A549 (cell line): ENCODE data around the gene VPS35L. TPM values are rescaled to one million over a fixed set of nuclear protein-coding genes. Genes with fewer than 3 reads are reported as not detected.

Experiments
- ATAC-seq, 2 experiments: fragments of 200-7000 bp in 1 of 2; fragments of >200 bp in 1 of 2; cut with Nextera tagmentation in 1 of 2; cut with Tn5 transposase in 1 of 2; 3 replicates each; pipeline versions ENCODE4 v1.8.0 to v1.9.1; 2018 to 2020; ENCODE audit warnings: mild to moderate bottlenecking in 1 of 2, moderate library complexity in 1 of 2
- CTCF ChIA-PET: fragments of 300-600 bp; sonication (Branson Sonifier 250); formaldehyde crosslinking; extraction: SDS; loops from one replicate; lab custom pipeline; 2021; ENCODE audit warnings: antibody characterized with exemption, inconsistent platforms; lab: Yijun Ruan, JAX
- POLR2A ChIA-PET: fragments of 350-600 bp; formaldehyde crosslinking; extraction: SDS; loops from one replicate; lab custom pipeline; 2021; ENCODE audit warnings: antibody characterized with exemption, inconsistent platforms; lab: Yijun Ruan, JAX
- DNase-seq, 2 experiments: peaks; one replicate each; pipeline versions ENCODE4 v3.0.0 to v3.0.0-alpha.2; 2011 to 2016; ENCODE audit warnings: low read depth in 1 of 2, low spot score in 1 of 2
- FAIRE-seq: peaks from 2 replicates; lab custom pipeline; 2011; peaks lifted over from hg19 to GRCh38; lab: Jason Lieb, UNC
- H3K27ac ChIP-seq, 2 experiments: fragments of >200 bp; sonication (Bioruptor Twin); formaldehyde crosslinking; 3 replicates each; pipeline ENCODE4 v1.5.1; 2016 to 2017
- H3K4me1 ChIP-seq: fragments of >200 bp; sonication (Bioruptor Twin); formaldehyde crosslinking; 3 replicates; pipeline ENCODE4 v1.6.1; 2016
- H3K4me2 ChIP-seq: fragments of >200 bp; sonication (Bioruptor Twin); formaldehyde crosslinking; 3 replicates; pipeline ENCODE4 v1.6.1; 2016
- H3K4me3 ChIP-seq: fragments of >200 bp; sonication (Bioruptor Twin); formaldehyde crosslinking; 3 replicates; pipeline ENCODE4 v1.5.1; 2016
- H3K9me3 ChIP-seq: fragments of >200 bp; sonication (Bioruptor Twin); formaldehyde crosslinking; 3 replicates; pipeline ENCODE4 v1.6.1; 2016
- E2F6 ChIP-seq: IDR thresholded peaks from 2 replicates; pipeline ENCODE4 v1.6.1; 2012; ENCODE audit warnings: low read depth, borderline replicate concordance
- EHMT2 ChIP-seq: fragments of 200-600 bp; sonication (generic); IDR thresholded peaks from 2 replicates; pipeline ENCODE4 v1.6.1; 2016; ENCODE audit warnings: antibody characterized with exemption, low read depth, mild to moderate bottlenecking, moderate library complexity
- FOSB ChIP-seq: fragments of 250-450 bp; sonication (Bioruptor Pico); IDR thresholded peaks from 2 replicates; pipeline ENCODE4 v1.5.0; 2020; ENCODE audit warnings: mild to moderate bottlenecking, moderate library complexity
- JUN ChIP-seq, 2 experiments: fragments of >200 bp; sonication (Bioruptor Twin); formaldehyde crosslinking; IDR thresholded peaks; 2 replicates in 1 of 2; 3 replicates in 1 of 2; pipeline ENCODE4 v1.6.1; 2016 to 2017
- KDM1A ChIP-seq: fragments of 200-600 bp; sonication (generic); IDR thresholded peaks from 2 replicates; pipeline ENCODE4 v1.6.1; 2016; ENCODE audit warnings: low read depth, mild to moderate bottlenecking
- KDM5A ChIP-seq: fragments of 200-600 bp; sonication (generic); IDR thresholded peaks from 2 replicates; pipeline ENCODE4 v1.6.1; 2016; ENCODE audit warnings: antibody characterized with exemption, mild to moderate bottlenecking
- NPAS2 ChIP-seq: fragments of 250-450 bp; sonication (Bioruptor Pico); IDR thresholded peaks from 2 replicates; pipeline ENCODE4 v1.8.0; 2022; ENCODE audit warnings: mild to moderate bottlenecking, moderate library complexity, borderline replicate concordance
- PBX3 ChIP-seq: IDR thresholded peaks from 2 replicates; pipeline ENCODE4 v1.6.1; 2012
- PHF8 ChIP-seq: fragments of 200-600 bp; sonication (generic); IDR thresholded peaks from 2 replicates; pipeline ENCODE4 v1.6.1; 2016; ENCODE audit warnings: low read depth, mild to moderate bottlenecking, antibody characterized with exemption, moderate library complexity, borderline replicate concordance
- POLR2A ChIP-seq: IDR thresholded peaks from 2 replicates; pipeline ENCODE4 v1.6.1; 2012; ENCODE audit warnings: mild to moderate bottlenecking, low read length
- POLR2AphosphoS2 ChIP-seq: conservative IDR thresholded peaks from 2 replicates; pipeline ENCODE4 v1.6.1; 2012; ENCODE audit warnings: low read length, improper control_type of control experiment, inconsistent platforms
- RAD21 ChIP-seq, 2 experiments: fragments of >200 bp in 1 of 2; sonication (Bioruptor Twin) in 1 of 2; formaldehyde crosslinking in 1 of 2; IDR thresholded peaks in 1 of 2; conservative IDR thresholded peaks in 1 of 2; 2 replicates in 1 of 2; 3 replicates in 1 of 2; pipeline ENCODE4 v1.6.1; 2012 to 2018; ENCODE audit warnings: inconsistent platforms in 1 of 2
- RARB ChIP-seq: fragments of 250-450 bp; sonication (Bioruptor Pico); IDR thresholded peaks from 2 replicates; pipeline ENCODE4 v1.8.0; 2021; ENCODE audit warnings: mild to moderate bottlenecking, moderate library complexity
- SREBF2 ChIP-seq: fragments of 450-650 bp; IDR thresholded peaks from 2 replicates; pipeline ENCODE4 v1.6.1; 2014; ENCODE audit warnings: mild to moderate bottlenecking, moderate library complexity
- WGBS: methylation state at CpG from one replicate; pipeline ENCODE4 v1.1.6; 2017; ENCODE audit errors: missing lambda C conversion rate; 5-methylcytosine and 5-hydroxymethylcytosine counted together
- polyA plus RNA-seq, 4 experiments: library from polyadenylated mRNA; depleted of rRNA in 3 of 4; stranded (reverse); fragments of >200 nt; fragmentation: RNase III in 1 of 4; extraction: RNeasy Plus Mini Kit Qiagen cat#74134 plus additional on column Dnase treatment in 1 of 4; gene quantifications; 2 replicates in 3 of 4; 3 replicates in 1 of 4; pipeline ENCODE4 v1.2.3, GENCODE V29; 2011 to 2017
- TF ChIP-seq, protein P1 (sequence below): fragments of 150-350 bp; IDR thresholded peaks from 2 replicates; pipeline ENCODE4 v1.6.1; 2014; ENCODE audit warnings: low read depth, mild to moderate bottlenecking, low read length
- TF ChIP-seq, protein P2 (sequence below): IDR thresholded peaks from 2 replicates; pipeline ENCODE4 v1.6.1; 2012

The VPS35L gene
- polyA plus RNA-seq, 2 of the 4 experiments (the other 2 are of a cell fraction), result 38.4 to 47.7 TPM

GRCh38 chr16:19683453-19684236 is 128.1 kb downstream of the VPS35L start (continued):
- TF ChIP-seq PBX3 (no peak), FOSB (CRISPR knock-in tag) (no peak)

DNA sequence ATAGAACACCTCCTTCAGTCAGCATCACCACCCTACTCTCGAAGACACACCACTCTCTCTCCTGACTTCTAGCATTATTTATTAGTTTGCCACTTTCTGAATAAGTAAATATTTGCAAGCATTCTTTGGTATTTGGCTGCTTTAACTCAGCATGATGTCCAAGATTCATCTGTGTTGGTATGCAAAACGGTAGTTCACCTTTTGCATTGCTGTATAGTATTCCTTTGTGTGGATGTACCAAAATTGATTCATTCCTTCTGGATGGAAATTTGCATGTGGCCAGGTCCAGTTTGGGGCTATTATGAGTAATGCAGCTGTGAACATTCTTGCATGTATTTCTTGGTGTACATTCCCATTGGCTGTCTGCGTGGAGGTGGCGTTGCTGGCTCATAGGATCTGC is 129.7 kb downstream of the VPS35L start:
- CTCF ChIA-PET, result interaction anchor here (0.8 to 0.9 kb wide), 3 partner anchors 9 to 201 kb away, joined by 4 to 5 read pairs (median 4); no protein-coding TSS in a partner anchor
- no peak for DNase-seq
- Histone ChIP-seq H3K27ac (no peak overlapping the region), H3K4me2 (no peak overlapping the region), H3K4me1 (no peaks in the 10 kb centered on the region), H3K9me3 (no peaks in the 10 kb centered on the region), H3K4me3 (no peak overlapping the region)
- no peak for FAIRE-seq
- no peak for ATAC-seq
- no peak for TF ChIP-seq NPAS2 (CRISPR knock-in tag)
- TF ChIP-seq, protein P1, sequence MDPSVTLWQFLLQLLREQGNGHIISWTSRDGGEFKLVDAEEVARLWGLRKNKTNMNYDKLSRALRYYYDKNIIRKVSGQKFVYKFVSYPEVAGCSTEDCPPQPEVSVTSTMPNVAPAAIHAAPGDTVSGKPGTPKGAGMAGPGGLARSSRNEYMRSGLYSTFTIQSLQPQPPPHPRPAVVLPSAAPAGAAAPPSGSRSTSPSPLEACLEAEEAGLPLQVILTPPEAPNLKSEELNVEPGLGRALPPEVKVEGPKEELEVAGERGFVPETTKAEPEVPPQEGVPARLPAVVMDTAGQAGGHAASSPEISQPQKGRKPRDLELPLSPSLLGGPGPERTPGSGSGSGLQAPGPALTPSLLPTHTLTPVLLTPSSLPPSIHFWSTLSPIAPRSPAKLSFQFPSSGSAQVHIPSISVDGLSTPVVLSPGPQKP, result no peak
- peak; percentile 37; the same call in 1 of the 2 replicates for TF ChIP-seq KDM1A
- TF ChIP-seq PHF8, result no peak
- POLR2A ChIA-PET, result no interaction called here
- WGBS, result 92% methylated on average over 4 of the region's 4 CpGs

DNA sequence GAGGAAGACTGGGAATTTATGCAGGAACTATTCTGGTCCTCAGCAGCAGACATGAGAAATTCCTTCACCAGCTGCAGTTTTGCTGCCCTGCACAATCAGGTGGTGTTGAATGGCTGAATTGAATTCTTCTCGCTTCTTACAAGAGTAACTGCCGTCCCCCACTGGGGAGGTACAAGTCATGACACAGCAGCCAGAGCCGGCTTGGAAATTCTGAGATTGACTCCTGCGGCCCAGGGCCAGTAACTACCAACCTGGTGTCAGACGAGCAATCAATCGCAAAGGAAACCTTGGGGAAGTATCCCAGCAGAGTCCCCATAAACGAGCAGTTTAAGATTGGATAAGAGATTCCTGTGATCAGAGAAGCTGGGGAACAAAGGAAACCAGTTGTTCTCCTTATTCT is 131.8 kb downstream of the VPS35L start:
- no peak for DNase-seq
- POLR2A ChIA-PET, result no interaction called here
- TF ChIP-seq RAD21 (conservative IDR thresholded peaks at IDR 0.05 in 1 of 2, IDR thresholded peaks at IDR 0.05 in 1 of 2) (no peak), POLR2A (no peak), POLR2AphosphoS2 (no peak), RARB (CRISPR knock-in tag) (no peak), KDM5A (no peak), SREBF2 (no peak), JUN (IDR thresholded peaks at IDR 0.05) (no peak)
- TF ChIP-seq, protein P2, sequence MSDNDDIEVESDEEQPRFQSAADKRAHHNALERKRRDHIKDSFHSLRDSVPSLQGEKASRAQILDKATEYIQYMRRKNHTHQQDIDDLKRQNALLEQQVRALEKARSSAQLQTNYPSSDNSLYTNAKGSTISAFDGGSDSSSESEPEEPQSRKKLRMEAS, result no peak
- TF ChIP-seq, all 56 proteins: peak for 0
- H3K27ac ChIP-seq, result no peak overlapping the region
- H3K9me3 ChIP-seq, result no peaks in the 10 kb centered on the region
- no peak overlapping the region for H3K4me2 ChIP-seq
- 88% methylated on average over 7 of the region's 7 CpGs for WGBS
- H3K4me1 ChIP-seq, result no peaks in the 10 kb centered on the region
- CTCF ChIA-PET, result interaction anchor here (0.6 kb wide), 1 partner anchor 55 kb away, joined by 4 read pairs; no protein-coding TSS in a partner anchor
- FAIRE-seq (no peak), ATAC-seq (no peak)
- H3K4me3 ChIP-seq, result no peak overlapping the region

GRCh38 chr16:19688396-19689024 is 133.0 kb downstream of the VPS35L start:
- FAIRE-seq (no peak), ATAC-seq (no peak), DNase-seq (no peak)
- no peak overlapping the region for H3K27ac ChIP-seq
- no peaks in the 10 kb centered on the region for H3K4me1 ChIP-seq
- WGBS, result 93% methylated on average over 16 of the region's 18 CpGs
- H3K9me3 ChIP-seq, result no peaks in the 10 kb centered on the region
- POLR2A ChIA-PET, result no interaction called here
- CTCF ChIA-PET, result interaction anchor here (0.6 to 1.3 kb wide), 6 partner anchors 29 to 198 kb away, joined by 3 to 4 read pairs (median 3); partner anchors contain the start of gene GPRC5B
- H3K4me2 ChIP-seq, result no peak overlapping the region
- H3K4me3 ChIP-seq, result no peak overlapping the region
- TF ChIP-seq E2F6 (no peak), EHMT2 (no peak)
- TF ChIP-seq, all 56 proteins: peak for 0
